GM21367 (cell line): ENCODE measurements around the gene TEX13A.
"Not testable (repeated sequence)": the region's sequence is repeated elsewhere in the genome, so short reads cannot be mapped to it uniquely, and the experiment has no call there.

Experiments used
- ATAC-seq: cut with Tn5 transposase; IDR thresholded peaks from one replicate; pipeline ENCODE4 v1.9.1; 2021; ENCODE audit not compliant: unreplicated experiment

TEX13A gene

GRCh38 chrX:105220636-105221035 is at the start of gene TEX13A:
Gene TEX13A, minus strand, starts transcription at chrX:105220694. Its CDS starts 297 bp downstream, at chrX:105220397.
- no peak for ATAC-seq

GRCh38 chrX:105269386-105269785 is 48.9 kb upstream of the TEX13A start:
- no peak for ATAC-seq

- no peak for ATAC-seq
Measured at GRCh38 chrX:105267167-105267566, 46.7 kb upstream of the TEX13A start.

- no peak for ATAC-seq
Measured at GRCh38 chrX:105266456-105266855, 46.0 kb upstream of the TEX13A start.

- ATAC-seq: no peak
Measured at GRCh38 chrX:105265093-105265492, 44.6 kb upstream of the TEX13A start.

- no peak for ATAC-seq
Measured at GRCh38 chrX:105263801-105264200, 43.3 kb upstream of the TEX13A start.

- ATAC-seq: no peak
Measured at GRCh38 chrX:105263171-105263570, 42.7 kb upstream of the TEX13A start.

- ATAC-seq: no peak
Measured at GRCh38 chrX:105260291-105261043, 40.0 kb upstream of the TEX13A start.

- no peak for ATAC-seq
Measured at GRCh38 chrX:105241056-105241455, 20.6 kb upstream of the TEX13A start.

GRCh38 chrX:105237407-105237806 is 16.9 kb upstream of the TEX13A start:
- ATAC-seq: not testable (repeated sequence)

- no peak for ATAC-seq
Measured at GRCh38 chrX:105229146-105229545, 8.7 kb upstream of the TEX13A start.

- no peak for ATAC-seq
Measured at GRCh38 chrX:105228602-105229001, 8.1 kb upstream of the TEX13A start.

- ATAC-seq: no peak
Measured at GRCh38 chrX:105226499-105226898, 6.0 kb upstream of the TEX13A start.

GRCh38 chrX:105221374-105221773 is 880 bp upstream of the TEX13A start:
- no peak for ATAC-seq

- no peak for ATAC-seq
Measured at GRCh38 chrX:105219454-105220401, 766 bp downstream of the TEX13A start.

- no peak for ATAC-seq
Measured at GRCh38 chrX:105211066-105211575, 9.4 kb downstream of the TEX13A start.

GRCh38 chrX:105210258-105210657 is 10.2 kb downstream of the TEX13A start:
- ATAC-seq: no peak

- ATAC-seq: no peak
Measured at GRCh38 chrX:105209406-105209805, 11.1 kb downstream of the TEX13A start.

GRCh38 chrX:105191878-105192277 is 28.6 kb downstream of the TEX13A start:
- ATAC-seq: peak; percentile 58

- ATAC-seq: no peak
Measured at GRCh38 chrX:105190252-105190853, 30.1 kb downstream of the TEX13A start.

GRCh38 chrX:105189093-105189492 is 31.4 kb downstream of the TEX13A start:
- no peak for ATAC-seq
